Activated B cell treated with CpG ODN at 0.5 μM for 24 hours (primary cell): ENCODE data around the gene CEL. TPM values are rescaled to one million over a fixed set of nuclear protein-coding genes. Genes with fewer than 3 reads are reported as not detected.

ENCODE experiments used
- ATAC-seq: fragments of 200-7000 bp; cut with Tn5 transposase; one replicate; pipeline ENCODE4 v1.10.0; 2021; ENCODE audit warnings: low read depth, mild to moderate bottlenecking, moderate library complexity
- CTCF ChIA-PET: fragments of 350-600 bp; sonication (Branson Sonifier 250); formaldehyde crosslinking; loops from one replicate; lab custom pipeline; 2021; ENCODE audit warnings: antibody characterized with exemption; lab: Charles Lee
- POLR2A ChIA-PET: fragments of 350-600 bp; sonication (Branson Sonifier 250); formaldehyde crosslinking; loops from one replicate; lab custom pipeline; 2021; ENCODE audit warnings: antibody characterized with exemption; lab: Charles Lee
- DNase-seq: peaks from one replicate; pipeline ENCODE4 v3.0.0; 2022
- H3K27ac Mint-ChIP-seq: one replicate; pipeline ENCODE4 v1.8.0; 2020; ENCODE audit warnings: mixed read lengths
- H3K27me3 Mint-ChIP-seq: one replicate; pipeline ENCODE4 v1.8.0; 2021; ENCODE audit warnings: mixed read lengths
- H3K36me3 Mint-ChIP-seq: one replicate; pipeline ENCODE4 v1.8.0; 2021; ENCODE audit warnings: low read depth, mixed read lengths
- H3K4me1 Mint-ChIP-seq: one replicate; pipeline ENCODE4 v1.8.0; 2021; ENCODE audit warnings: mixed read lengths
- H3K4me3 Mint-ChIP-seq: one replicate; pipeline ENCODE4 v1.8.0; 2020; ENCODE audit warnings: mild to moderate bottlenecking, mixed read lengths
- H3K9me3 Mint-ChIP-seq: one replicate; pipeline ENCODE4 v1.8.0; 2020; ENCODE audit warnings: mixed read lengths
- intact Hi-C: fragments of 100-400 bp; cut with micrococcal nuclease; formaldehyde crosslinking; loops from one replicate; pipeline ENCODE4 v1.15.1; 2024
- total RNA-seq: library from RNA; stranded (reverse); gene quantifications from 2 replicates; pipeline ENCODE4 v1.2.3, GENCODE V29; 2022
- TF ChIP-seq, protein P1 (sequence below): fragments of 200-600 bp; IDR thresholded peaks from one replicate; pipeline ENCODE4 v1.8.0; 2022; ENCODE audit warnings: antibody characterized with exemption, mild to moderate bottlenecking

CEL gene
- total RNA-seq, 1 donor from 2014 or later, result 0.49 TPM

DNA sequence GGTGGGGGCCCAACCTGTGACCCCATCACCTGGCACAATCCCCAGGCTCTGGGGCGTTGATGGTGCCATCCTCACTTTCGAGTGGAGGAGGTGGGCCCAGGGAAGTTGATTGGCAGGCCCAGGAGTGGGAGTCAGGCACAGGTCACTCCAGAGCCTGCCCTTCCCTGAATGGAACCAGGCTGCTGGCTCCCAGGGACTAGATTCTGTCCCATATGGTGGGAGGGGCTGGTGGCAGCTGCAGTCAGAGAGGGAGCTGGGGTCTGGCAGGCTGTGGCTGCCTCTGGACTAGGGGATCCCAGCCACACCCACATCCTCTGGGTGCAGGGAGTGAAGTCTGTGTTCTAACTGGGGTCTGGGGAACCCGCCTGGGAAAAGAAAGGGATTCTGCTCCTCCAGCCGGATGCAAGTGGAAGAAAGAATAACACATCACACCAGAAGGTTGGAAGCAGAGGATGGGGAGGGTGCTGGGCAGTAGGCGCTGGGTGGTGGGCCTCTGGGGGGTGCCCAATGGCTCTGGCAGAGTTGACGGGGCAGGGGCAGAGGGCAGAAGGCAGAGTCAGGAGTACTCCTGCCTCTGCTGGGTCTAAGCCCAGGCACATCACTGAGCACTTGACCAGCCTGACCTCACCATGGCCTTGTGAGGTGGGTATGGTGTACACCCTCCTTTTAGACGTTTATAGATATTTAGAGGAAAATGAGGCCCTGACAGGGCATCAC is 25.8 kb downstream of the CEL start:
- intact Hi-C loops, result no loop called here
- no peaks in the 10 kb centered on the region for H3K9me3 Mint-ChIP-seq
- ChIA-PET CTCF (no interaction called here), POLR2A (no interaction called here)
- DNase-seq (no peak), ATAC-seq (no peak)
- no peaks in the 10 kb centered on the region for H3K27me3 Mint-ChIP-seq
- H3K4me1 Mint-ChIP-seq, result no peaks in the 10 kb centered on the region
- H3K27ac Mint-ChIP-seq, result no peak overlapping the region
- no peak overlapping the region for H3K4me3 Mint-ChIP-seq
- TF ChIP-seq, protein P1, sequence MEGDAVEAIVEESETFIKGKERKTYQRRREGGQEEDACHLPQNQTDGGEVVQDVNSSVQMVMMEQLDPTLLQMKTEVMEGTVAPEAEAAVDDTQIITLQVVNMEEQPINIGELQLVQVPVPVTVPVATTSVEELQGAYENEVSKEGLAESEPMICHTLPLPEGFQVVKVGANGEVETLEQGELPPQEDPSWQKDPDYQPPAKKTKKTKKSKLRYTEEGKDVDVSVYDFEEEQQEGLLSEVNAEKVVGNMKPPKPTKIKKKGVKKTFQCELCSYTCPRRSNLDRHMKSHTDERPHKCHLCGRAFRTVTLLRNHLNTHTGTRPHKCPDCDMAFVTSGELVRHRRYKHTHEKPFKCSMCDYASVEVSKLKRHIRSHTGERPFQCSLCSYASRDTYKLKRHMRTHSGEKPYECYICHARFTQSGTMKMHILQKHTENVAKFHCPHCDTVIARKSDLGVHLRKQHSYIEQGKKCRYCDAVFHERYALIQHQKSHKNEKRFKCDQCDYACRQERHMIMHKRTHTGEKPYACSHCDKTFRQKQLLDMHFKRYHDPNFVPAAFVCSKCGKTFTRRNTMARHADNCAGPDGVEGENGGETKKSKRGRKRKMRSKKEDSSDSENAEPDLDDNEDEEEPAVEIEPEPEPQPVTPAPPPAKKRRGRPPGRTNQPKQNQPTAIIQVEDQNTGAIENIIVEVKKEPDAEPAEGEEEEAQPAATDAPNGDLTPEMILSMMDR, result no peak
- no peaks in the 10 kb centered on the region for H3K36me3 Mint-ChIP-seq

DNA sequence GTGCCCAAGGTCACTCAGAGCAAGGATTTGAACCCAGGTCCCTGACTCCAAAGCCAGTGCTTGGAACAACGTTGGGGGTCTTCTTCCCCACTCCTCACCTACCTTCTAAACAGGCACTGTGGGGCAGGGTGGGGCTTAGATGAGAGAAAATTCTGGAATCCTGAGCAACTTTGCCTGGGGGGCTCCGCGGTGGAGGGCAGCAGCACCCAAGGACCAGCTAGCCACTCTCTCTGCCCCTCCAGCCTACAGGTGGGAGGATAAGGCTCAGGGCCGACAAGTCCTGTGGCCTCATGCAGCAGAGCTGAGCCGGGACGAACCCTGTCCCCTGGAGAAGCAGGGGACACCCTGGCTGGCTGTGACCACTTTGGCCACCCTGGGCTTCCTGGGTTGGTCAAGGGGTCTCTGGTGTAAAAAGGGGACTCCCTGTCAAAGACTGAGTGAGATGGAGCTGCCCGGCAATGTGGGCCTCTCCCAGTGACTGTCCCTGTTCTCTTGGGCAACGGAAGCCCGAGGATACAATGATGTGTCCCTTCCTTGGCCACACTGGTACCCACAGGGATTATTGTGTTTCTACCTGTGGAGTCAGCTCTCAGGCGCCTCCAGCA is 26.5 kb downstream of the CEL start:
- ATAC-seq (no peak), DNase-seq (no peak)
- TF ChIP-seq, protein P1, result no peak
- Mint-ChIP-seq H3K4me1 (no peaks in the 10 kb centered on the region), H3K4me3 (no peak overlapping the region), H3K36me3 (no peaks in the 10 kb centered on the region), H3K27me3 (no peaks in the 10 kb centered on the region), H3K9me3 (no peaks in the 10 kb centered on the region), H3K27ac (no peak overlapping the region)
- ChIA-PET CTCF (no interaction called here), POLR2A (no interaction called here)
- intact Hi-C loops, result no loop called here

DNA sequence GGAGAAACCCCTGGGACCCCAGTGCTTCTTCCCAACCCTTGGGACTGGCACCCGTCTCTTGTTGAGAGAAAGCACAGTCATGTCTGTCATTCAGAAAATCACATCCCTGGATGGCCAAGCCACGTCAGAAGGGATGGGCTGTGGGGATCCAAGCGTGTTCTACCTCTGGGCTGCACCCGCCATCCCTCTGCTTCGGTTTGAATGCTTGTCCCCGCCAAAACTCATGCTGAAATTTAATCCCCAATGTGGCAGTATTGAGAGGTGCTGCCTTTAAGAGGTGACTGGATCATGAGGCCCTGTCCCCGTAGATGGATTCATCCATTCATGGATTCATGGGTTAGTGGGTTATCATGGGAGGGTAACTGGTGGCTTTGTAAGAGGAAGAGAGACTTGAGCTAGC is 27.0 kb downstream of the CEL start:
- no peak overlapping the region for H3K4me3 Mint-ChIP-seq
- no peak for DNase-seq
- H3K27ac Mint-ChIP-seq, result no peak overlapping the region
- ATAC-seq, result no peak
- CTCF ChIA-PET, result no interaction called here
- POLR2A ChIA-PET, result no interaction called here
- no peaks in the 10 kb centered on the region for H3K36me3 Mint-ChIP-seq
- no peaks in the 10 kb centered on the region for H3K9me3 Mint-ChIP-seq
- no peaks in the 10 kb centered on the region for H3K27me3 Mint-ChIP-seq
- intact Hi-C loops, result no loop called here
- TF ChIP-seq, protein P1, result no peak
- H3K4me1 Mint-ChIP-seq, result no peaks in the 10 kb centered on the region

DNA sequence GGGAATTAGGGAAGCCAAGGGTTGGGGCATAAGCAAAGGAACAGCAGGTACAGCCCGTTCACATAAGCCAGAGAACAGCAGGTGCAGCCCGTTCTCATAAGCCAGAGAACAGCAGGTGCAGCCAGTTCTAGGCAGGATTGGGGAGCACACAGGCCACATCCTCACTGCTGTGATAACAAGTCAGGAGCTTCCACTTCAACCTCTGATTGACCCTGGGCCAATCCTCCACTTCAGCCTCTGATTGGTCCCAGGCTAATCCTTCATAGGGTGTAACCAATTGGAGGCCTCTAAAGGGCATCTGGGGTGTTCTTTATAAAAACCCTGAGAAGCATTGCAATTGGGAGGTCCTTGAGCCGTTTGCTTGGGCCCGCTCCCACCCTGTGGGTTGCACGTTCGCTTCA is 27.5 kb downstream of the CEL start:
- Mint-ChIP-seq H3K4me1 (no peaks in the 10 kb centered on the region), H3K27me3 (no peaks in the 10 kb centered on the region), H3K4me3 (no peak overlapping the region), H3K27ac (no peak overlapping the region), H3K9me3 (no peaks in the 10 kb centered on the region), H3K36me3 (no peaks in the 10 kb centered on the region)
- ATAC-seq (no peak), DNase-seq (no peak)
- ChIA-PET POLR2A (no interaction called here), CTCF (no interaction called here)
- TF ChIP-seq, protein P1, result no peak
- intact Hi-C loops, result no loop called here

DNA sequence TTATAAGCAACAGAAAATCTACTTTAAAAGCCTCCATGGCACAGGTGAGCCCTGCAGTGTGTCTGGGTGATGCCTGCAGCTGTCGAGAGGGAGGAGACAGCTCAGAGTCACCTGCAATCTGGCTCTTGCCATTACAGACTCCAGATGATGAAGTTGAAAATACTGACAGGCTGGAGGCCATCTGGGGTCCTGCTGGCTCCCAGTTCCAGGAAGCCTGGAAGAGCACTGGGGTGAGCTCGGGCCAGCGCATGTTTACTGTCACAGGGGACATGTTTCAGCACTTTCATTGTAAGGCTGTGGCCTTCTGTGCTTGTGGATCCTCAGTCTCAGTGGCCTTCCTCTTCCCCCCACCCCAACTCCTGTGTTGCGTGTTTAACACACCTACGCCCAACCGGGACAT is 28.4 kb downstream of the CEL start:
- TF ChIP-seq, protein P1, result no peak
- no peaks in the 10 kb centered on the region for H3K4me1 Mint-ChIP-seq
- H3K27ac Mint-ChIP-seq, result no peak overlapping the region
- H3K4me3 Mint-ChIP-seq, result no peak overlapping the region
- DNase-seq (no peak), ATAC-seq (no peak)
- peaks cover 3% of the 10 kb centered on the region for H3K9me3 Mint-ChIP-seq
- ChIA-PET POLR2A (no interaction called here), CTCF (no interaction called here)
- intact Hi-C loops, result no loop called here
- H3K27me3 Mint-ChIP-seq, result no peaks in the 10 kb centered on the region
- no peaks in the 10 kb centered on the region for H3K36me3 Mint-ChIP-seq
